UCSD-AML1 (cell line): Measurements from ENCODE around the gene NELFB.
"Not testable (repeated sequence)": the region's sequence is repeated elsewhere in the genome, so short reads cannot be mapped to it uniquely, and the experiment has no call there.

Source experiments
- DNase-seq: peaks from one replicate; lab custom pipeline; 2025; ENCODE audit not compliant: unreplicated experiment; lab: John Stamatoyannopoulos, UW

NELFB gene

GRCh38 chr9:137247135-137247915 lies 7.8 kb upstream of the NELFB start:
- no peak for DNase-seq

GRCh38 chr9:137247916-137248175 lies 7.3 kb upstream of the NELFB start:
- no peak for DNase-seq

GRCh38 chr9:137250329-137251193 lies 4.6 kb upstream of the NELFB start:
- no peak for DNase-seq

GRCh38 chr9:137251194-137251461 lies 4.0 kb upstream of the NELFB start, which contains the start of gene STPG3:
Gene STPG3, plus strand, starts transcription at chr9:137251286. Its CDS starts 1 bp downstream, at chr9:137251287.
- no peak for DNase-seq

- DNase-seq = no peak
Measured at GRCh38 chr9:137251490-137252268, 3.4 kb upstream of the NELFB start.

GRCh38 chr9:137252555-137253506 lies 2.3 kb upstream of the NELFB start:
- no peak for DNase-seq

GRCh38 chr9:137253717-137254623 lies 1.2 kb upstream of the NELFB start:
- no peak for DNase-seq

- peak; percentile 75 for DNase-seq
Measured at GRCh38 chr9:137255448-137256114, 454 bp downstream of the NELFB start.

- DNase-seq = no peak
Measured at GRCh38 chr9:137256362-137256761, 1.2 kb downstream of the NELFB start.

- no peak for DNase-seq
Measured at GRCh38 chr9:137256856-137257255, 1.7 kb downstream of the NELFB start.

GRCh38 chr9:137262173-137262908 lies 7.2 kb downstream of the NELFB start:
- DNase-seq = not testable (repeated sequence)

GRCh38 chr9:137262909-137263285 lies 7.8 kb downstream of the NELFB start:
- no peak for DNase-seq

GRCh38 chr9:137263506-137263905 lies 8.4 kb downstream of the NELFB start:
- DNase-seq = no peak

- DNase-seq = no peak
Measured at GRCh38 chr9:137264067-137264466, 8.9 kb downstream of the NELFB start.

- no peak for DNase-seq
Measured at GRCh38 chr9:137265496-137266161, 10.5 kb downstream of the NELFB start.

GRCh38 chr9:137266162-137266527 lies 11.0 kb downstream of the NELFB start:
- DNase-seq = no peak

GRCh38 chr9:137266585-137267453 lies 11.7 kb downstream of the NELFB start:
- no peak for DNase-seq
